SK-N-SH (cell line): ENCODE data around the gene CLEC4A. TPM values are rescaled to one million over a fixed set of nuclear protein-coding genes. Genes with fewer than 3 reads are reported as not detected.
A peak's percentile ranks its signal among the peaks of the same experiment; 100 is the strongest.
"Not testable (repeated sequence)": the region's sequence is repeated elsewhere in the genome, so short reads cannot be mapped to it uniquely, and the experiment has no call there.

Source experiments
- CTCF ChIA-PET: fragments of 300-600, 350-600 bp; formaldehyde crosslinking; extraction: SDS; loops from one replicate; lab custom pipeline; 2021; lab: Yijun Ruan, JAX
- POLR2A ChIA-PET: fragments of 350-600 bp; sonication (Branson Sonifier 250); formaldehyde crosslinking; extraction: SDS; loops from one replicate; lab custom pipeline; 2020; ENCODE audit warnings: antibody characterized with exemption, inconsistent platforms; lab: Yijun Ruan, JAX
- DNase-seq: peaks from one replicate; pipeline ENCODE4 v3.0.0; 2012
- H2AFZ ChIP-seq: fragments of 200-600 bp; sonication (generic); 2 replicates; pipeline ENCODE4 v1.8.1; 2016; ENCODE audit warnings: antibody characterized with exemption, mild to moderate bottlenecking, low read depth
- H3F3A ChIP-seq: fragments of 200-600 bp; sonication (generic); replicated peaks from 2 replicates; pipeline ENCODE3; 2016; ENCODE audit warnings: antibody characterized with exemption, mild to moderate bottlenecking; ENCODE audit not compliant: insufficient read depth
- H3K27ac ChIP-seq, 2 experiments: fragments of 200-500 bp in 1 of 2; fragments of 200-600 bp in 1 of 2; sonication (Bioruptor generic) in 1 of 2; sonication (generic), shearing (Covaris generic) in 1 of 2; 2 replicates each; pipeline versions ENCODE4 v1.5.1 to v1.6.1; 2014 to 2016; ENCODE audit warnings: low read depth in 2 of 2, inconsistent platforms in 1 of 2, low read length in 1 of 2, mild to moderate bottlenecking in 1 of 2, mixed read lengths in 1 of 2
- H3K27me3 ChIP-seq: fragments of 200-600 bp; sonication (generic), shearing (Covaris generic); 2 replicates; pipeline ENCODE4 v1.6.1; 2016; ENCODE audit warnings: mixed run types; ENCODE audit not compliant: insufficient read depth
- H3K36me3 ChIP-seq, 2 experiments: fragments of 200-500 bp in 1 of 2; fragments of 200-600 bp in 1 of 2; sonication (Bioruptor generic) in 1 of 2; sonication (generic) in 1 of 2; replicated peaks in 1 of 2; 2 replicates each; pipeline versions ENCODE3 to v1.5.1; 2014 to 2016; ENCODE audit warnings: low read length in 1 of 2, mild to moderate bottlenecking in 1 of 2; ENCODE audit not compliant: insufficient read depth in 2 of 2, control insufficient read depth in 1 of 2
- H3K4me1 ChIP-seq, 2 experiments: fragments of 200-500 bp in 1 of 2; fragments of 200-600 bp in 1 of 2; sonication (Bioruptor generic) in 1 of 2; sonication (generic), shearing (Covaris generic) in 1 of 2; 2 replicates each; pipeline versions ENCODE4 v1.5.1 to v1.6.1; 2014 to 2016; ENCODE audit warnings: low read depth in 1 of 2, low read length in 1 of 2, mixed run types in 1 of 2; ENCODE audit not compliant: insufficient read depth in 2 of 2, control insufficient read depth in 1 of 2
- H3K4me2 ChIP-seq: fragments of 200-600 bp; sonication (generic), shearing (Covaris generic); 2 replicates; pipeline ENCODE4 v1.6.1; 2017; ENCODE audit warnings: mixed run types
- H3K4me3 ChIP-seq, 2 experiments: fragments of 200-500 bp in 1 of 2; fragments of 200-600 bp in 1 of 2; sonication (Bioruptor generic) in 1 of 2; sonication (generic), shearing (Covaris generic) in 1 of 2; 2 replicates each; pipeline versions ENCODE4 v1.5.1 to v1.8.1; 2014 to 2016; ENCODE audit warnings: low read depth in 2 of 2, inconsistent platforms in 1 of 2, low read length in 1 of 2, mild to moderate bottlenecking in 1 of 2, mixed read lengths in 1 of 2, moderate library complexity in 1 of 2
- H3K79me2 ChIP-seq: fragments of 200-600 bp; sonication (generic); 2 replicates; pipeline ENCODE4 v1.8.1; 2017; ENCODE audit warnings: mild to moderate bottlenecking; ENCODE audit not compliant: insufficient read depth
- H3K9ac ChIP-seq: fragments of 200-600 bp; sonication (generic); 2 replicates; pipeline ENCODE4 v1.6.1; 2017; ENCODE audit warnings: mixed run types
- H3K9me2 ChIP-seq: fragments of 200-600 bp; sonication (generic); 2 replicates; pipeline ENCODE4 v1.6.1; 2017; ENCODE audit warnings: mixed run types
- H3K9me3 ChIP-seq: fragments of 200-600 bp; sonication (generic); 2 replicates; pipeline ENCODE4 v1.6.1; 2017; ENCODE audit warnings: mixed run types, mild to moderate bottlenecking, moderate library complexity
- H4K20me1 ChIP-seq: fragments of 200-600 bp; sonication (generic); 2 replicates; pipeline ENCODE4 v1.6.1; 2017; ENCODE audit warnings: mild to moderate bottlenecking, mixed run types; ENCODE audit not compliant: insufficient read depth
- CHD2 ChIP-seq: fragments of 150-350 bp; IDR thresholded peaks from 2 replicates; pipeline ENCODE4 v1.6.1; 2018; ENCODE audit warnings: low read length; ENCODE audit not compliant: partially characterized antibody
- CTCF ChIP-seq: fragments of 200-600 bp; sonication (generic); IDR thresholded peaks from 2 replicates; pipeline ENCODE4 v1.6.1; 2017; ENCODE audit warnings: antibody characterized with exemption, mild to moderate bottlenecking, moderate library complexity
- EP300 ChIP-seq, 2 experiments: IDR thresholded peaks; 2 replicates each; pipeline versions ENCODE4 v1.4.0 to v1.6.1; 2012; ENCODE audit warnings: borderline replicate concordance in 1 of 2, low read depth in 1 of 2, low read length in 1 of 2
- FOSL2 ChIP-seq: IDR thresholded peaks from 2 replicates; pipeline ENCODE4 v1.4.0; 2012; ENCODE audit warnings: low read depth, mild to moderate bottlenecking, moderate library complexity, borderline replicate concordance
- FOXJ3 ChIP-seq: sonication (generic); formaldehyde crosslinking; IDR thresholded peaks from 2 replicates; pipeline ENCODE4 v1.5.1; 2020; ENCODE audit warnings: mild to moderate bottlenecking, missing genetic modification reagents
- FOXM1 ChIP-seq: IDR thresholded peaks from 2 replicates; pipeline ENCODE4 v1.4.0; 2012; ENCODE audit warnings: low read depth, mild to moderate bottlenecking
- GABPA ChIP-seq: IDR thresholded peaks from 2 replicates; pipeline ENCODE4 v1.4.0; 2012; ENCODE audit warnings: low read depth, mild to moderate bottlenecking
- GATA2 ChIP-seq: sonication (generic); formaldehyde crosslinking; IDR thresholded peaks from 2 replicates; pipeline ENCODE4 v1.5.0; 2020; ENCODE audit warnings: mild to moderate bottlenecking, missing genetic modification reagents
- JUND ChIP-seq: IDR thresholded peaks from 2 replicates; pipeline ENCODE4 v1.4.0; 2012
- MAX ChIP-seq: IDR thresholded peaks from 2 replicates; pipeline ENCODE4 v1.4.0; 2012; ENCODE audit warnings: low read depth
- NFIC ChIP-seq: IDR thresholded peaks from 2 replicates; pipeline ENCODE4 v1.4.0; 2012; ENCODE audit warnings: borderline replicate concordance
- PBX3 ChIP-seq: IDR thresholded peaks from 2 replicates; pipeline ENCODE4; 2012
- POLR2AphosphoS5 ChIP-seq: IDR thresholded peaks from 2 replicates; pipeline ENCODE4 v1.6.1; 2012; ENCODE audit warnings: low read depth, low read length
- RCOR1 ChIP-seq: fragments of 150-350 bp; IDR thresholded peaks from 2 replicates; pipeline ENCODE4 v1.6.1; 2017; ENCODE audit warnings: antibody characterized with exemption, low read length
- RFX5 ChIP-seq: IDR thresholded peaks from 2 replicates; pipeline ENCODE4 v1.6.1; 2012; ENCODE audit warnings: mild to moderate bottlenecking, improper control_type of control experiment, low read length
- RXRA ChIP-seq: IDR thresholded peaks from 2 replicates; pipeline ENCODE4 v1.4.0; 2012; ENCODE audit warnings: low read depth, mild to moderate bottlenecking, borderline replicate concordance
- SIN3A ChIP-seq: IDR thresholded peaks from 2 replicates; pipeline ENCODE4 v1.6.1; 2012; ENCODE audit warnings: low read depth, mild to moderate bottlenecking, low read length, moderate library complexity, borderline replicate concordance
- TAF1 ChIP-seq: IDR thresholded peaks from 2 replicates; pipeline ENCODE4 v1.6.1; 2012; ENCODE audit warnings: low read depth, mild to moderate bottlenecking, low read length, moderate library complexity, borderline replicate concordance
- USF1 ChIP-seq: IDR thresholded peaks from 2 replicates; pipeline ENCODE4 v1.4.0; 2012; ENCODE audit warnings: low read depth, borderline replicate concordance
- USF2 ChIP-seq: fragments of 150-350 bp; IDR thresholded peaks from 2 replicates; pipeline ENCODE4 v1.6.1; 2017; ENCODE audit warnings: antibody characterized with exemption, low read length, low read depth, borderline replicate concordance
- WGBS: methylation state at CpG from one replicate; pipeline ENCODE4 v1.1.6; 2017; ENCODE audit warnings: low lambda C conversion rate; 5-methylcytosine and 5-hydroxymethylcytosine counted together
- polyA plus RNA-seq, 3 experiments: library from polyadenylated mRNA; depleted of rRNA; stranded (reverse); fragments of >200 nt; gene quantifications; 2 replicates each; pipeline ENCODE4 v1.2.3, GENCODE V29; 2012

CLEC4A gene
- polyA plus RNA-seq, 1 of the 3 experiments (the other 2 are of a cell fraction), result 0.44 TPM

- Histone ChIP-seq H2AFZ (peak overlapping the region; percentile 97; the same call in 1 of the 2 replicates), H3K9me2 (no peaks in the 10 kb centered on the region), H3F3A (peaks cover 6% of the 10 kb centered on the region), H3K4me1 (peaks cover 5 to 10% of the 10 kb centered on the region in 2 experiments; a peak in 3 of 4 replicates), H3K9me3 (no peaks in the 10 kb centered on the region), H3K4me2 (peak overlapping the region; percentile 75), H3K79me2 (peaks cover 57% of the 10 kb centered on the region), H3K9ac (peak overlapping the region; percentile 76), H3K4me3 (peak overlapping the region; percentile 85 to 93), H3K27ac (peak overlapping the region; percentile 76 to 96; a peak in 3 of 4 replicates), H3K27me3 (no peaks in the 10 kb centered on the region), H3K36me3 (no peaks in the 10 kb centered on the region), H4K20me1 (no peaks in the 10 kb centered on the region)
- no peak for TF ChIP-seq FOXJ3 (CRISPR knock-in tag)
- no peak for TF ChIP-seq RFX5
- TF ChIP-seq CTCF, result no peak
- TF ChIP-seq JUND, result no peak
- no peak for TF ChIP-seq CHD2
- no peak for TF ChIP-seq FOSL2
- no peak for TF ChIP-seq GATA2 (CRISPR knock-in tag)
- no peak for TF ChIP-seq SIN3A
- no peak for TF ChIP-seq FOXM1
- no peak for TF ChIP-seq GABPA
- TF ChIP-seq TAF1, result no peak
- no peak for TF ChIP-seq RXRA
- no peak for TF ChIP-seq PBX3
- no peak for TF ChIP-seq USF2
- no peak for TF ChIP-seq NFIC
- TF ChIP-seq USF1, result no peak
- no peak for TF ChIP-seq POLR2AphosphoS5
- no peak for TF ChIP-seq EP300 (IDR thresholded peaks at IDR 0.05; ENCODE audit: borderline replicate concordance in 1 of 2, low read depth in 1 of 2, low read length in 1 of 2)
- TF ChIP-seq RCOR1, result no peak
- TF ChIP-seq MAX, result no peak
- ChIA-PET CTCF (interaction anchor here (0.7 to 0.8 kb wide), 2 partner anchors 41 to 119 kb away, joined by 3 read pairs; no protein-coding TSS in a partner anchor), POLR2A (no interaction called here)
- WGBS, result 3% methylated on average over 4 of the region's 4 CpGs
- no peak for DNase-seq
Measured at GRCh38 chr12:8082808-8083100, 40.7 kb upstream of the CLEC4A start.

- H2AFZ ChIP-seq, H3K9me2 ChIP-seq, POLR2A ChIA-PET, DNase-seq, H3K4me2 ChIP-seq, H3K9me3 ChIP-seq, H3K27me3 ChIP-seq, H3F3A ChIP-seq, H4K20me1 ChIP-seq, H3K9ac ChIP-seq, H3K4me3 ChIP-seq, H3K4me1 ChIP-seq, H3K36me3 ChIP-seq, H3K27ac ChIP-seq, CTCF ChIA-PET: not testable (repeated sequence)
- 92% methylated on average over 3 of the region's 3 CpGs for WGBS
- peaks cover 70% of the 10 kb centered on the region for H3K79me2 ChIP-seq
Measured at GRCh38 chr12:8084351-8084750, 39.1 kb upstream of the CLEC4A start.
